Muscle of back (tissue), 10 donors: ENCODE data around the gene ZNF765. TPM values are rescaled to one million over a fixed set of nuclear protein-coding genes. Genes with fewer than 3 reads are reported as not detected.

Experiments used
- polyA plus RNA-seq, 10 donors: library from polyadenylated mRNA; unstranded; fragments of 120-200 nt; gene quantifications; one replicate each; pipeline ENCODE4 v1.2.1, GENCODE V29; 2013; ENCODE audit not compliant: insufficient read length in 10 of 10

The ZNF765 gene
- polyA plus RNA-seq, 10 donors = 5.3 to 10.8 (median 9.0) TPM

Other genes starting within 250 kb of the ZNF765 start
- gene ZNF347, start 236.1 kb upstream of the ZNF765 start, polyA plus RNA-seq = 10 to 100 TPM in 1 of 10 donors, 1 to 10 TPM in 9; 4.3 to 10.5 (median 7.6) TPM
- gene ZNF665, start 201.8 kb upstream of the ZNF765 start, polyA plus RNA-seq = 1 to 10 TPM; 2.4 to 5.2 (median 4.2) TPM
- gene ZNF677, start 140.3 kb upstream of the ZNF765 start, polyA plus RNA-seq = 10 to 100 TPM; 19.7 to 36.8 (median 27.3) TPM
- not detected for gene VN1R2, start 136.9 kb upstream of the ZNF765 start, polyA plus RNA-seq
- gene VN1R4, start 127.4 kb upstream of the ZNF765 start, polyA plus RNA-seq = not detected
- gene ZNF845, start 61.4 kb upstream of the ZNF765 start, polyA plus RNA-seq = 1 to 10 TPM; 4.3 to 8.0 (median 5.6) TPM
- 1 to 10 TPM; 3.1 to 8.9 (median 5.3) TPM for gene ZNF525, start 29.4 kb upstream of the ZNF765 start, polyA plus RNA-seq
- 10 to 100 TPM in 1 of 10 donors, 1 to 10 TPM in 9; 5.2 to 10.8 (median 9.0) TPM for gene ZNF761, start 36.8 kb downstream of the ZNF765 start, polyA plus RNA-seq
- 1 to 10 TPM; 2.0 to 4.2 (median 2.8) TPM for gene ZNF813, start 72.6 kb downstream of the ZNF765 start, polyA plus RNA-seq
- gene ZNF331, start 143.0 kb downstream of the ZNF765 start, polyA plus RNA-seq = 10 to 100 TPM in 8 of 10 donors, 1 to 10 TPM in 2; 9.0 to 19.6 (median 12.3) TPM
- gene DPRX, start 236.8 kb downstream of the ZNF765 start, polyA plus RNA-seq = under 1 TPM in 1 of 10 donors, not detected in 9; 0.59 TPM